GM18511 (cell line): Measurements from ENCODE around the gene DCXR.

Experiments
- ATAC-seq: cut with Tn5 transposase; IDR thresholded peaks from one replicate; pipeline ENCODE4 v1.9.1; 2021; ENCODE audit warnings: mild to moderate bottlenecking, moderate library complexity; ENCODE audit not compliant: unreplicated experiment

DCXR gene

DNA sequence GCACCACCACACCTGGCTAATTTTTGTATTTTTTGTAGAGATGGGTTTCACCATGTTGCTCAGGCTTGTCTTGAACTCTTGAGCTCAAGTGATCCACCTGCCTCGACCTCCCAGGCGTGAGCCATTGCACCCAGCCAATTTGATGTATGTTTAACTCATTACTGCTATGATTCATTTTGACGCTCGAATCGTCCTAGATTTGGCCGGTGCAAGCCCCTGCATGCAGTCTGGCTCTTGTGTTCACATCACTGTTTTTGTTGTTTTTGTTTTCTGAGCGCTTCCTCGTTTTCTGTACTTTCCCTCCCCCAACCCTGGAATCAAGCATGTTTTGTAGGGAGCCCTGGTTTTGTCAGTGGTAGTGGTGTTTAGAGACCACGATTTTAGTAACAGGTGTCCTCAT lies 35.9 kb upstream of the DCXR start:
- no peak for ATAC-seq

- ATAC-seq: no peak
Measured at GRCh38 chr17:82072827-82073226, 35.3 kb upstream of the DCXR start.

DNA sequence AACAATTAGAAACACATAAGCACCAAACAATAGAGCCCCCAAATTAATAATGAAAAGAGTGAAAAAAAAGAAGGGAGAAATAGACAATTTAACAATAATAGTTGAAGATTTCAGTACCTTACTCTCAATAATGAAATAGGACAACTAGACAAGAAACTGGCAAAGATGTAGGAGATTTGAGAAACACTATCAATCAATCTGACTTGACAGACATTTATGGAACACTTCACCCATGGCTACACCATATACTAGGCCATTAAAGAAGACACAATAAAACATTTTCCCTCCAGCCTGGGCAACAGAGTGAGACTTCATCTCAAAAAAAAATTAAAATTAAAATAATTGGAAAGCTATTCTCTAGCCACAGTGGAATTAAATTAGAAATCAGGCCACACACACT lies 33.1 kb upstream of the DCXR start:
- ATAC-seq: no peak

DNA sequence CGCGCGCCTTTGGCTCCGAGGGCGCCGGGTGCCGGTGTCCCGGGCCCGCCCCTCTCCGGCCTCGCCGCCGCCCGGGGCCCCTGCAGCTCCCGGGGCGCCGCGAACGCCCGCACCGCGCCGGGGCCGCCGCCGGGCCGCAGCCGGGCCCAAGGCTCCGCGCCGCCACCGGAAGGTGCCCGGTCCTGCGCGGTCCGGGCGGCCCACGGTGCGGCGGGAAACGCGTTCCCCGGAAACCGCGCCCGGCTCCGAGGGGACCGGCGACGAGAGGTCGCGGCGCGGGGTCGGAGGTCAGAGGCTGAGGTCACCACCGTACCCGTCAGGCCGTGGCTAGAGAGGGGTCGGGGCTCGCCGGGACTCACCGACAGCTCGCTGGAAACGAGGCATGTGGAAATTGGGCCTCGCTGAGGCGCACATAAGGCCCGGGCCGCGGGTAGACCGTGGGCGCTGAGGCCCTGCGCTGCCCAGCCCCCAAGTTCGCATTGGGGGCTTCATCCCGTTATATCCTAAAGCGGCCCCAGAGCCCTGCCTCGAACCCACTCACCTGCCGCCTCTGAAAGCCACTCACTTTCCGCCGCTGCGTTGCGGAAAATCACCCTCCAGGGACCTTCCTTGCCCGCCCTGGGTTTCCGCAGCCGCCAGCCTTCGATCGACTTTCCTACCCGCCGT lies 28.3 kb upstream of the DCXR start, which contains the start of gene DUS1L:
TSS of gene DUS1L (minus strand) at position 167 of the 666 bp plus-strand sequence. CDS start 745 bp downstream, outside the sequence.
- peak; percentile 55 for ATAC-seq

GRCh38 chr17:82065193-82065637 lies 27.7 kb upstream of the DCXR start:
- ATAC-seq: peak; percentile 13

GRCh38 chr17:82064433-82065192 lies 27.1 kb upstream of the DCXR start:
- ATAC-seq: no peak

GRCh38 chr17:82063424-82064415 lies 26.2 kb upstream of the DCXR start:
- no peak for ATAC-seq

- no peak for ATAC-seq
Measured at GRCh38 chr17:82062984-82063368, 25.5 kb upstream of the DCXR start.

- no peak for ATAC-seq
Measured at GRCh38 chr17:82062076-82062983, 24.8 kb upstream of the DCXR start.

DNA sequence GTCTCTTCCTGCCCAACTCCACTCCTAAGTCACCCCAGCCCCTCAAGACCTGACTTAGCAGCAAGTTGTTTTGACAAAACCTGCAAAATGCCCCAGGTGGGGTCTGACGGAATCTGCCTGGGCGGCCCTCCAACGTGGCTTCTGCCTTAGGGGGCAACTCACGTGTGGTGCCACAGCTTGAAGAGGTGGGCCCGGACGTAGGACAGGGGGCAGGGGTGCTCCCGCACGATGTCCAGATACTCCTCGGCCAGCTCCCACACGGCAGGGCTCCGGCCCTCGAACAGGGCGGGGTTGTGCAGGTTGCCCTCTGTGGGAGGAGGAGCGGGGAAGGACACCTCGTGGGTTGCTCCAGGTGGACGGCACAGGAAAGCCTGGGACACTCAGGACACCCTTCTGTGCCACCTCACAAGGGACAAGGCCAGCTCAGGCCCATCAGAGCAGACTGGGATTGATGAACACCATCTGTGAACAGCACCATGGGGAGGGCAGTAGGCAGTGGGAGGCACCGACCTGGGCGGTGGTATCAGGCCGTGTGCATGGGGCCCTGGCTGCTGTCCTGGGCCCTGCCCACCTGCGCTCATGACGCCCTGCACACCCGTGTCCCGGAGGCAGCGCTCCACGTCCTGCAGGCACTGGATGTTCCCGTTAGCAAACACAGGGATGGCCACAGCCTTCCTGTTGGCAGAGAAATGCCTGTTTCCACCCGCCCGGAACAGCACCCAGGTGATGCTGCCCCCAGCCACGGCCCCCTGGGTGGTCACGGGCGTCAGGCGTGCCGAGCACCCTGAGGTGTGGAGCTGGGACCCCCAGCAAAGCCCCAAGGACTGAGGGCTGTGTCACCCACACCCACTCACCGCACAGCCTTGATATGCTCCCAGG lies 23.8 kb upstream of the DCXR start:
- ATAC-seq: no peak

DNA sequence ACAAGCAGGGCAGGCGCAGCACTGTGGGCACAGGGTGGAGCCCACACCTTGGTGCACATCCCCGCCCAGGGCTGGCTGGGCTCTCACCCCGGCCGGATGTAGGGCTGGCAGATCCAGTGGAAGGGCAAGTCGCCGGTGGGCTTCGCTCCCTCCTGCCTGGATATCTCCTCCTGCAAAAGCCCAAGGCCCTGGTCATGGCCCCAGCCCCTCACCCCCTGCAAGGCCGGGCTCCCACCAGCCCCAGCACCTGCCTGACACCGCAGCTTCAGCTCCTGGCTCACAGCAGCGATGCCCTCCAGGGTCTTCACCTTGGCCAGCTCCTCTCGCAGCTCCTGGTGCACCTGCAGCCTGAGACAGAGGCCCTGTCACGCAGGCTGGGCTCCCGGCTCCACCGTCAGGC lies 23.1 kb upstream of the DCXR start:
- ATAC-seq: no peak

DNA sequence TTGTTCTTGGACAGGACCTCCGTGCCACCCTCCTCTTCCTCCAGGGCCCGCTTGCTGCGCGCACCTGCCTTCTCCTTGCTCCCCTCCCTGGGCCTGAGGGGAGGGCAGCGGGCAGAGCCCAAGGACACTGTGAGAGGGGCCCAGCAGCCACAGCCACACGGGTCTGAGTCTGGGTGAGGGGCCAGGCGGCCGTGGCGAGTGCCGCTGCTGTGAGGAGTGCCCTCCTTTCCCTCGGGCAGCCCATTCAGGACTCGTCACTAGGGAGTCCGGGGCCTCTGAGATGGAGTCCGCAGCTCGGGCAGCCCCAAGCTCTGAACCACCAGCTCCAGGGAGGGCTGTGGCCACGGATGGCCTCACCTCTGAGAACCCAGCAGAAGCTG lies 22.5 kb upstream of the DCXR start:
- ATAC-seq: no peak

- ATAC-seq: no peak
Measured at GRCh38 chr17:82059272-82060000, 21.9 kb upstream of the DCXR start.

DNA sequence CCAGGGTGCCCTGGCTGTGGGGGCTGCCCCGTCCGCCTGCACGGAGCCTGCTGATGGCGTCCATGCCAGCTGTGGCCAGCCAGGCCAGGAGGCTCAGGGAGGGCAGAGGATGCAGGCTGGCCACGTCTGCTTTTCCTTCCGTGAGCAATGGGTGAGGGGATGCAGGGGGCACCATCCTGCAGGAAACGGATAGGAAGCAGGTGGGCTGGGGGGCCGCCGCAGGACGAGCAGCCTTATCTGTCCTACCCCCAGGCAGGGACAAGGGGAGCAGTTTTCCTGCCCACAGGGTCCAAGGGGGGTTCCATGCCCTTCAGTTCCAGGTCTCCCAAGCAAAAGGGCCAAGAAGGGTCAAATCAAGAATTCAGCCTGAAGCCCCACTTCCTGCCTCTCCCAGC lies 21.4 kb upstream of the DCXR start:
- no peak for ATAC-seq

DNA sequence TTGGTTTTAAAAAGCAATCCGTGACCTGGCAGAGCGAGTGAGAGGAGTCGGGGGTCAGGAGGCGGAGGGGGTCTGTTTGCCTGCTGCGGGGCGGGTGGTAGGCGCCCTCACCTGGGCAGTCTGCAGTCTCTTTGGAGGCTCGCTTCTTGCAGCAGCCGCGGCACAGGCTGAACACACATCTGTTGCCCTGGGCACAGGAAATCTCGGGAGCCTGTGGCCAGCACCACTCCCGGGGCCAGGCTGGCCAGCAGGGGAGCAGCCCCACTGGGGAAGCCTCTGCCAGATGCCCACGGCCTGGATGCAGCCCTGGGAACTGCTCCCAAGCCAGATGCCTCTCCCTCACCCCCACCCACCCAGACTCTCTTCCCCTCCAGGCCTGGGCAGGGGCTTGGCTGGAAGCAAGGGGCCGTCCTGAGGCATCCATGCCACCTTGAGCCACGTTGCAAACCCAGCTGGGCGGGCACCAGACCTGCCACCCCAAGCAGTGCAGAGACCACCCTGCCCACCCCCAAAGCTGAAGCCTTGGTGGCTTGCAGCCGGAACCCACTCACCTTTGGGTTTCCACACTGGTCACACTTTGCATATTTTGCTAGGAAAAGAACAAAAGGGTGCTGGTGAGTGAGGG lies 20.8 kb upstream of the DCXR start:
- ATAC-seq: no peak

- no peak for ATAC-seq
Measured at GRCh38 chr17:82056729-82057621, 19.5 kb upstream of the DCXR start.
